GM19463 (cell line): ENCODE measurements around the gene RAB35.
A peak's percentile ranks its signal among the peaks of the same experiment; 100 is the strongest.

ENCODE experiments used
- ATAC-seq: cut with Tn5 transposase; IDR thresholded peaks from one replicate; pipeline ENCODE4 v1.9.1; 2021; ENCODE audit warnings: mild to moderate bottlenecking, moderate library complexity; ENCODE audit not compliant: unreplicated experiment

The RAB35 gene

GRCh38 chr12:120090206-120090605 is 26.3 kb downstream of the RAB35 start:
- no peak for ATAC-seq

GRCh38 chr12:120089796-120090195 is 26.8 kb downstream of the RAB35 start:
- no peak for ATAC-seq

- ATAC-seq: no peak
These were observed 27.4 kb downstream of the RAB35 start for GRCh38 chr12:120089105-120089504.

- ATAC-seq: peak; percentile 97
These were observed 29.5 kb downstream of the RAB35 start for GRCh38 chr12:120086801-120087621.

- ATAC-seq: no peak
These were observed 30.5 kb downstream of the RAB35 start for GRCh38 chr12:120085920-120086645.

- ATAC-seq: no peak
These were observed 34.9 kb downstream of the RAB35 start for GRCh38 chr12:120081641-120082040.

- ATAC-seq: no peak
These were observed 36.8 kb downstream of the RAB35 start for GRCh38 chr12:120079411-120080400.

- ATAC-seq: no peak
These were observed 37.7 kb downstream of the RAB35 start for GRCh38 chr12:120078868-120079267.

GRCh38 chr12:120077260-120077659 is 39.3 kb downstream of the RAB35 start:
- ATAC-seq: no peak

- no peak for ATAC-seq
These were observed 39.9 kb downstream of the RAB35 start for GRCh38 chr12:120076651-120077050.

GRCh38 chr12:120075034-120075616 is 41.4 kb downstream of the RAB35 start:
- ATAC-seq: no peak

GRCh38 chr12:120072472-120073249 is 43.9 kb downstream of the RAB35 start:
- no peak for ATAC-seq

- ATAC-seq: no peak
These were observed 45.0 kb downstream of the RAB35 start for GRCh38 chr12:120071493-120072020.

GRCh38 chr12:120069278-120069677 is 47.3 kb downstream of the RAB35 start:
- ATAC-seq: no peak

- no peak for ATAC-seq
These were observed 48.7 kb downstream of the RAB35 start for GRCh38 chr12:120067901-120068300.

GRCh38 chr12:120067084-120067869 is 49.3 kb downstream of the RAB35 start:
- ATAC-seq: no peak

GRCh38 chr12:120066341-120066740 is 50.2 kb downstream of the RAB35 start:
- no peak for ATAC-seq

- no peak for ATAC-seq
These were observed 51.1 kb downstream of the RAB35 start for GRCh38 chr12:120065472-120065871.
